HL-60 (cell line): Measurements from ENCODE around the gene C20orf204.

Experiments
- GABPA ChIP-seq: IDR thresholded peaks from 2 replicates; pipeline ENCODE4 v1.6.1; 2012; ENCODE audit warnings: low read depth
- POLR2AphosphoS5 ChIP-seq: IDR thresholded peaks from 2 replicates; pipeline ENCODE4 v1.6.1; 2012; ENCODE audit warnings: low read depth
- SPI1 ChIP-seq: IDR thresholded peaks from 2 replicates; pipeline ENCODE4 v1.6.1; 2012; ENCODE audit warnings: low read depth, mild to moderate bottlenecking, borderline replicate concordance
- TF ChIP-seq, protein P1 (sequence below): IDR thresholded peaks from one replicate; pipeline ENCODE4 v1.5.1; 2011; ENCODE audit warnings: low read length, control low read depth, inconsistent platforms; ENCODE audit not compliant: insufficient read depth
- TF ChIP-seq, protein P2 (sequence below): IDR thresholded peaks from 2 replicates; pipeline ENCODE4 v1.6.1; 2012; ENCODE audit warnings: low read depth; ENCODE audit not compliant: insufficient replicate concordance

DNA sequence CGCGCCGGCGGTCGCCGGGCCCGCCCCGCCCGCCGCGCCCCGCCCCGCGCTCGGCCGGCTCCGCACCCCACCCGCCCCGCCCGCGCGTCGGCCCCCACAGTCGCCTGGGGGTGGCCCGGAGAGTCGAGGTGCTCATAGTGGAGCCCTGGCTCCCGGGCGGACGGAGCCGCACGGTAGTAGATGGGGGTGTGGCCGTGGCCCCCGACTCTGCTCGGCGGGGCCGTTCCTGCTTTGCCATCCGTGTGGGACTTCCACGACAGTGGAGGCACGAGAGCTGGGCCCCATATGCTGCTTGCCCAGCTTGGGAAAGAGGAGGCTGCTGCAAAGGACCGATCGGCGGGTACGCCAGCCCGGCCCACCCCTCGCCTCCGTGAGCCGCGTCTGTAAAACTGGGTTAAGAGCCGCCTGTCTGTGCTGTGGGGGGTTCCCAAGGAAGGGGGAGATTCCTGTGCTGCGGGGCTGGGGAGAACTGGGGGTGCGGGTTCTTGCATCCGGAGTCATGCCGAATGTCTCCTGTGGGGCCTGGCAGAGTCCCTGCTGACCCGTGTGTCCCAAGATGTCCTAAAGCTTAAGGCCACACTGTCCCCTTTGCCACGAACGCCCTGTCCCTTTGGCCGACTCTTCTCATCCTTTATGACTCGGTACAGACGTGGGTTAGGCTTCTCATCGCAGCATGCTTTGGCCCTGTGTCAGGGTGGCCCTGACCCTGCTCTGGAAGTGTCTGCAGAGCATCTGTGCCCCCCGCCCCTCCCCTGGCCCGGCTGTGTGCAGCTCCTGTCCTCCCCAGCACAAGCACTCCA, 44.2 kb downstream of the C20orf204 start, which contains the start of gene OPRL1:
- TF ChIP-seq, protein P1, sequence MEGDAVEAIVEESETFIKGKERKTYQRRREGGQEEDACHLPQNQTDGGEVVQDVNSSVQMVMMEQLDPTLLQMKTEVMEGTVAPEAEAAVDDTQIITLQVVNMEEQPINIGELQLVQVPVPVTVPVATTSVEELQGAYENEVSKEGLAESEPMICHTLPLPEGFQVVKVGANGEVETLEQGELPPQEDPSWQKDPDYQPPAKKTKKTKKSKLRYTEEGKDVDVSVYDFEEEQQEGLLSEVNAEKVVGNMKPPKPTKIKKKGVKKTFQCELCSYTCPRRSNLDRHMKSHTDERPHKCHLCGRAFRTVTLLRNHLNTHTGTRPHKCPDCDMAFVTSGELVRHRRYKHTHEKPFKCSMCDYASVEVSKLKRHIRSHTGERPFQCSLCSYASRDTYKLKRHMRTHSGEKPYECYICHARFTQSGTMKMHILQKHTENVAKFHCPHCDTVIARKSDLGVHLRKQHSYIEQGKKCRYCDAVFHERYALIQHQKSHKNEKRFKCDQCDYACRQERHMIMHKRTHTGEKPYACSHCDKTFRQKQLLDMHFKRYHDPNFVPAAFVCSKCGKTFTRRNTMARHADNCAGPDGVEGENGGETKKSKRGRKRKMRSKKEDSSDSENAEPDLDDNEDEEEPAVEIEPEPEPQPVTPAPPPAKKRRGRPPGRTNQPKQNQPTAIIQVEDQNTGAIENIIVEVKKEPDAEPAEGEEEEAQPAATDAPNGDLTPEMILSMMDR = no peak
- TF ChIP-seq, protein P2, sequence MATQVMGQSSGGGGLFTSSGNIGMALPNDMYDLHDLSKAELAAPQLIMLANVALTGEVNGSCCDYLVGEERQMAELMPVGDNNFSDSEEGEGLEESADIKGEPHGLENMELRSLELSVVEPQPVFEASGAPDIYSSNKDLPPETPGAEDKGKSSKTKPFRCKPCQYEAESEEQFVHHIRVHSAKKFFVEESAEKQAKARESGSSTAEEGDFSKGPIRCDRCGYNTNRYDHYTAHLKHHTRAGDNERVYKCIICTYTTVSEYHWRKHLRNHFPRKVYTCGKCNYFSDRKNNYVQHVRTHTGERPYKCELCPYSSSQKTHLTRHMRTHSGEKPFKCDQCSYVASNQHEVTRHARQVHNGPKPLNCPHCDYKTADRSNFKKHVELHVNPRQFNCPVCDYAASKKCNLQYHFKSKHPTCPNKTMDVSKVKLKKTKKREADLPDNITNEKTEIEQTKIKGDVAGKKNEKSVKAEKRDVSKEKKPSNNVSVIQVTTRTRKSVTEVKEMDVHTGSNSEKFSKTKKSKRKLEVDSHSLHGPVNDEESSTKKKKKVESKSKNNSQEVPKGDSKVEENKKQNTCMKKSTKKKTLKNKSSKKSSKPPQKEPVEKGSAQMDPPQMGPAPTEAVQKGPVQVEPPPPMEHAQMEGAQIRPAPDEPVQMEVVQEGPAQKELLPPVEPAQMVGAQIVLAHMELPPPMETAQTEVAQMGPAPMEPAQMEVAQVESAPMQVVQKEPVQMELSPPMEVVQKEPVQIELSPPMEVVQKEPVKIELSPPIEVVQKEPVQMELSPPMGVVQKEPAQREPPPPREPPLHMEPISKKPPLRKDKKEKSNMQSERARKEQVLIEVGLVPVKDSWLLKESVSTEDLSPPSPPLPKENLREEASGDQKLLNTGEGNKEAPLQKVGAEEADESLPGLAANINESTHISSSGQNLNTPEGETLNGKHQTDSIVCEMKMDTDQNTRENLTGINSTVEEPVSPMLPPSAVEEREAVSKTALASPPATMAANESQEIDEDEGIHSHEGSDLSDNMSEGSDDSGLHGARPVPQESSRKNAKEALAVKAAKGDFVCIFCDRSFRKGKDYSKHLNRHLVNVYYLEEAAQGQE = no peak
- TF ChIP-seq POLR2AphosphoS5 = no peak; the same call in none of the 2 replicates
- no peak for TF ChIP-seq SPI1
- no peak for TF ChIP-seq GABPA
